DOHH2 (cell line): Measurements from ENCODE around the gene RAI1.

ENCODE experiments used
- H3F3A ChIP-seq: fragments of 200-600 bp; sonication (generic), shearing (Covaris generic); 2 replicates; pipeline ENCODE4 v1.6.0; 2016; ENCODE audit warnings: antibody characterized with exemption, mild to moderate bottlenecking; ENCODE audit not compliant: control insufficient read depth, insufficient read depth
- H3K27ac ChIP-seq: fragments of 200-600 bp; sonication (generic); 2 replicates; pipeline ENCODE4 v1.5.1; 2014; ENCODE audit warnings: low read depth, mild to moderate bottlenecking, low read length, moderate library complexity
- H3K27me3 ChIP-seq: fragments of 200-600 bp; sonication (generic); 2 replicates; pipeline ENCODE4 v1.6.1; 2014; ENCODE audit warnings: mild to moderate bottlenecking, low read length, mixed read lengths; ENCODE audit not compliant: control insufficient read depth
- H3K36me3 ChIP-seq: fragments of 200-600 bp; sonication (generic); 2 replicates; pipeline ENCODE4 v1.6.1; 2014; ENCODE audit warnings: mild to moderate bottlenecking, low read length, moderate library complexity, mixed read lengths; ENCODE audit not compliant: control insufficient read depth
- H3K4me1 ChIP-seq: fragments of 200-600 bp; sonication (generic); 2 replicates; pipeline ENCODE4 v1.6.1; 2014; ENCODE audit warnings: mild to moderate bottlenecking, low read length, mixed read lengths; ENCODE audit not compliant: control insufficient read depth
- H3K4me2 ChIP-seq: fragments of 200-600 bp; sonication (generic); 2 replicates; pipeline ENCODE4 v1.6.0; 2014; ENCODE audit warnings: mild to moderate bottlenecking, low read length, moderate library complexity
- H3K4me3 ChIP-seq: fragments of 200-600 bp; sonication (generic); 2 replicates; pipeline ENCODE4 v1.5.1; 2014; ENCODE audit warnings: mild to moderate bottlenecking, low read length, mixed read lengths
- H3K79me2 ChIP-seq: fragments of 200-600 bp; sonication (generic); 2 replicates; pipeline ENCODE4 v1.6.1; 2014; ENCODE audit warnings: mild to moderate bottlenecking, low read length, mixed read lengths; ENCODE audit not compliant: control insufficient read depth
- H3K9me2 ChIP-seq: fragments of 200-600 bp; sonication (generic); replicated peaks from 2 replicates; pipeline ENCODE4 v1.6.1; 2014; ENCODE audit warnings: mild to moderate bottlenecking, low read length, mixed read lengths; ENCODE audit not compliant: control insufficient read depth
- H3K9me3 ChIP-seq: fragments of 200-600 bp; sonication (generic); 2 replicates; pipeline ENCODE4 v1.6.1; 2014; ENCODE audit warnings: antibody characterized with exemption, low read length, mixed read lengths; ENCODE audit not compliant: control insufficient read depth, insufficient read depth
- H4K20me1 ChIP-seq: fragments of 200-600 bp; sonication (generic); 2 replicates; pipeline ENCODE4 v1.6.0; 2014; ENCODE audit warnings: low read depth, mild to moderate bottlenecking, antibody characterized with exemption, low read length, moderate library complexity; ENCODE audit not compliant: control insufficient read depth, insufficient read depth
- EZH2phosphoT487 ChIP-seq: fragments of 200-600 bp; sonication (generic); IDR thresholded peaks from 2 replicates; pipeline ENCODE4 v1.6.1; 2017; ENCODE audit warnings: borderline replicate concordance, mild to moderate bottlenecking, antibody characterized with exemption, low read length, moderate library complexity, mixed read lengths
- TF ChIP-seq, protein P1 (sequence below): fragments of 200-600 bp; sonication (generic); IDR thresholded peaks from one replicate; pipeline ENCODE4 v1.5.1; 2014; ENCODE audit warnings: antibody characterized with exemption, mild to moderate bottlenecking, low read depth, low read length; ENCODE audit not compliant: poor library complexity, severe bottlenecking

Gene RAI1

DNA sequence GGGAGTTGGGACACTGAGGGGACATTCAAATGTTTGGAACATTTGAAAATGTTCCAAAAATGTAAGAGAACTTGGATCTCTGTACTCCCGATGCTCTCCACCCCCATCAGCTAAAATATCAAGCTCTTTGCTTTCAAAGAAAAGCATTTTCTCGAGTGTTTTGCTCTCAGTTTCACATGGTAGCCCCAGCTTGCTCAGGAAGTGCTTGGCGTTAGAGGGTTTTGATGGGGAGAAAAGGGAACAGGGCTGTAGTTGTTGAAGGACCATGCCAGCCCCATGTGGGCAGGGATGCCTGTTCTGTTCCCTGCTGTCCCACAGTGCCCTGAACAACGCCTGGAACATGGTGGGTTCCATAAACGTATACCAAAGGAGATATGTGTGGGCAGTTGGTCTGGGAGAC lies 37.0 kb downstream of the RAI1 start:
- Histone ChIP-seq H3K4me2 (no peak overlapping the region), H3K4me1 (peaks cover 8% of the 10 kb centered on the region), H3F3A (no peaks in the 10 kb centered on the region), H3K36me3 (no peaks in the 10 kb centered on the region), H3K9me2 (no peaks in the 10 kb centered on the region), H3K9me3 (no peaks in the 10 kb centered on the region), H3K4me3 (no peak overlapping the region), H3K27me3 (peaks cover 6% of the 10 kb centered on the region; the same call in 1 of the 2 replicates), H3K79me2 (peaks cover 61% of the 10 kb centered on the region), H3K27ac (no peak overlapping the region), H4K20me1 (peaks cover 32% of the 10 kb centered on the region; the same call in 1 of the 2 replicates)
- no peak for TF ChIP-seq EZH2phosphoT487
- TF ChIP-seq, protein P1, sequence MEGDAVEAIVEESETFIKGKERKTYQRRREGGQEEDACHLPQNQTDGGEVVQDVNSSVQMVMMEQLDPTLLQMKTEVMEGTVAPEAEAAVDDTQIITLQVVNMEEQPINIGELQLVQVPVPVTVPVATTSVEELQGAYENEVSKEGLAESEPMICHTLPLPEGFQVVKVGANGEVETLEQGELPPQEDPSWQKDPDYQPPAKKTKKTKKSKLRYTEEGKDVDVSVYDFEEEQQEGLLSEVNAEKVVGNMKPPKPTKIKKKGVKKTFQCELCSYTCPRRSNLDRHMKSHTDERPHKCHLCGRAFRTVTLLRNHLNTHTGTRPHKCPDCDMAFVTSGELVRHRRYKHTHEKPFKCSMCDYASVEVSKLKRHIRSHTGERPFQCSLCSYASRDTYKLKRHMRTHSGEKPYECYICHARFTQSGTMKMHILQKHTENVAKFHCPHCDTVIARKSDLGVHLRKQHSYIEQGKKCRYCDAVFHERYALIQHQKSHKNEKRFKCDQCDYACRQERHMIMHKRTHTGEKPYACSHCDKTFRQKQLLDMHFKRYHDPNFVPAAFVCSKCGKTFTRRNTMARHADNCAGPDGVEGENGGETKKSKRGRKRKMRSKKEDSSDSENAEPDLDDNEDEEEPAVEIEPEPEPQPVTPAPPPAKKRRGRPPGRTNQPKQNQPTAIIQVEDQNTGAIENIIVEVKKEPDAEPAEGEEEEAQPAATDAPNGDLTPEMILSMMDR: no peak

DNA sequence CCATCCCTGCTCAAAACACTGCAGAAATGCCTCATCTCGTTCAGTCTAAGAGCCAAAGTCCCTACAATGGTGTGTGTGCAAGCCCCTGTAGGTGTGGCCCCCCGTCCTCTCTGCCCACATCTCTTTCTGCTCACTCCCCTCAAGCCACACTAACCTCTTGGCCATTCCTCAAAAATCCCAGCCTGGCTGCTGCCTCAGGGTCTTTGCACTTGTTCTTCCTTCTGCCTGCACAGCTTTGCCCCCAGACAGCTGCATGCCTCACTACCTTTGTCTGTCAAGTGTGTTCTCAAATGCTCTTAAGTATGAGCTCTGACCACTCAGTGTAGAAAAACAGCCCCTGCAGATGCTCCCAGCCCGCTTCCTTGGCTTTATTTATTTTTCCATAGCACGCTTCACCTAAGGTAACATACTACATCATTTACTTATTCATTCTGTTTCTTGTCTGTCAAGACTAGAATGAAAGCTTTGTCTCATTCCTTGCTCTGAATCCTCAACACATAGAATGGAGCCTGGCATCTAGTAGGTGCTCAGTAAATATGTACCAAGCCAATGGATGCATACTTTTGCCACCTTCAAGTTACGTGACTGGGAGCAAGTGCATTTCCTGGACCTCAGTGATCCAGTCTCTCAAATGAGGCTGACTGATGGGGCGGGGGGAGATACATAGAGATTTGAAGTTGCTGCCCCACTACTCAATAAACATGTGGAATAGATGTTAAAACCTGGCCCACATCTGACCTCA lies 38.1 kb downstream of the RAI1 start:
- Histone ChIP-seq H3K36me3 (no peaks in the 10 kb centered on the region), H3K9me2 (no peaks in the 10 kb centered on the region), H3K27me3 (peaks cover 8% of the 10 kb centered on the region; the same call in 1 of the 2 replicates), H3K9me3 (no peaks in the 10 kb centered on the region), H3K27ac (no peak overlapping the region), H3F3A (no peaks in the 10 kb centered on the region), H3K4me3 (no peak overlapping the region), H4K20me1 (peaks cover 32% of the 10 kb centered on the region), H3K4me1 (peaks cover 16% of the 10 kb centered on the region), H3K79me2 (peaks cover 56% of the 10 kb centered on the region), H3K4me2 (no peak overlapping the region)
- no peak for TF ChIP-seq EZH2phosphoT487
- TF ChIP-seq, protein P1: no peak

DNA sequence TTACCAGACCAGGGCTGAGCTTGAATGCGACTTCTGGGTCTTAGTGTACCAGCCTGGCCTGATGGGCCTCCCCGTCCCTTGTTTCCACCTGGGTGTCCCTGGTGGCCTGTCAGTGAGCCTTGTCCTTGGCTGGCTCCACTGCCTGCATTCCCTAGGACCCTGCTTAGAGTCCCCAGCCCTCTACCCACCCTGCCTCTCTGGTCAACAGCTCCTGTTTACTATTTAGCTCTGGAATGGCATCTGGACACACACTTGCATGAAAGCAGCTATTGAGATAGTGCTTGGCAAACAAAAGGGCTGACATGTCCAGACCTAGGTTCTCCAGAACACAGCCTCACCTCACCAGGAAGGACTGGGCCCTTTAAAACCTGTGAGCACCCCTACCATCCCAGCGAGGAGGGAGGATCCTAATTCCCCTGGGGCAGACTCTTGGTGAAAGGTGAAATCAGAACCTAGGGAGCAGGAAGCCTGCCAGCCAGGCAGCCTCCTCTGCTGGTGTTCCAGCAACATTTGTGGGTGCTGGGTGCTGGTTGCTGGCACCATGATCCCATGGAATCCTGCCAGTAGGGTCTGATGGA lies 38.8 kb downstream of the RAI1 start:
- H3K79me2 ChIP-seq: peaks cover 53% of the 10 kb centered on the region
- peaks cover 32% of the 10 kb centered on the region for H4K20me1 ChIP-seq
- H3K27me3 ChIP-seq: peaks cover 8% of the 10 kb centered on the region; the same call in 1 of the 2 replicates

More for the DNA sequence above, 38.8 kb downstream of the RAI1 start:
- H3K36me3 ChIP-seq: no peaks in the 10 kb centered on the region
- no peak overlapping the region for H3K4me3 ChIP-seq
- H3K4me1 ChIP-seq: peaks cover 23% of the 10 kb centered on the region
- H3F3A ChIP-seq: no peaks in the 10 kb centered on the region
- H3K27ac ChIP-seq: no peak overlapping the region
- H3K9me3 ChIP-seq: no peaks in the 10 kb centered on the region
- no peaks in the 10 kb centered on the region for H3K9me2 ChIP-seq
- no peak for TF ChIP-seq EZH2phosphoT487
- TF ChIP-seq, protein P1: no peak
- no peak overlapping the region for H3K4me2 ChIP-seq
